ENCODE data around the gene CACNA1I. TPM values are rescaled to one million over a fixed set of nuclear protein-coding genes. Genes with fewer than 3 reads are reported as not detected.

The CACNA1I gene
- total and polyA plus RNA-seq, 2 donors (not counting 1 experiment from before 2014, with no cell fraction given): 0.07 to 0.25 TPM

- Histone ChIP-seq H3K4me2 (replicated peaks; ENCODE audit: low read depth, low read length, poor library complexity, severe bottlenecking) (no peak overlapping the region), H3K36me3 (replicated peaks in 1 of 2; ENCODE audit: control extremely low read depth in 1 of 2, control insufficient read depth in 1 of 2, extremely low read depth in 1 of 2, insufficient read depth in 2 of 2, low read length in 1 of 2) (no peaks in the 10 kb centered on the region), H3K4me3 (ENCODE audit: control extremely low read depth in 1 of 5, extremely low read depth in 1 of 5, insufficient read depth in 1 of 5, low read depth in 2 of 5, low read length in 4 of 5) (no peak overlapping the region), H3K4me1 (ENCODE audit: control insufficient read depth in 2 of 2, insufficient read depth in 2 of 2, low read length in 2 of 2) (peaks cover 7 to 8% of the 10 kb centered on the region in 2 donors), H3K9me3 (ENCODE audit: control extremely low read depth in 1 of 3, control insufficient read depth in 2 of 3, insufficient read depth in 1 of 3, low read length in 2 of 3) (peaks cover 0 to 6% (median 0%) of the 10 kb centered on the region in 3 donors), H3K9ac (ENCODE audit: low read length) (no peak overlapping the region), H4K20me1 (ENCODE audit: control insufficient read depth, insufficient read depth, low read length, poor library complexity, severe bottlenecking) (no peaks in the 10 kb centered on the region), H3K27me3 (replicated peaks in 1 of 4; ENCODE audit: control extremely low read depth in 1 of 4, control insufficient read depth in 3 of 4, insufficient read depth in 4 of 4, low read length in 3 of 4) (peaks cover 0 to 4% (median 2%) of the 10 kb centered on the region in 4 experiments), H3K27ac (ENCODE audit: low read length in 2 of 2) (no peak overlapping the region), H3K79me2 (ENCODE audit: control insufficient read depth, insufficient read depth, low read length) (no peaks in the 10 kb centered on the region), H2AFZ (ENCODE audit: insufficient read depth, low read depth, low read length, poor library complexity, severe bottlenecking) (no peak overlapping the region)
- DNase-seq (no peak), ATAC-seq (ENCODE audit: low read depth) (no peak)
- no peak overlapping the region for H3K27ac Mint-ChIP-seq
- H3K9me3 Mint-ChIP-seq (ENCODE audit: insufficient read depth): peaks cover 5% of the 10 kb centered on the region
- ChIA-PET CTCF (interaction anchor here (0.5 kb wide), 1 partner anchor 250 kb away, joined by 3 read pairs; no protein-coding TSS in a partner anchor), POLR2A (interaction anchor here (1.0 kb wide), 1 partner anchor 22 kb away, joined by 4 read pairs; no protein-coding TSS in a partner anchor)
- intact Hi-C loops (cut with micrococcal nuclease): no loop called here
- H3K4me1 Mint-ChIP-seq: peaks cover 8% of the 10 kb centered on the region
- WGBS (ENCODE audit: insufficient coverage): 94% methylated on average over 6 of the region's 6 CpGs
- H3K27me3 Mint-ChIP-seq: peaks cover 50% of the 10 kb centered on the region
- TF ChIP-seq EZH2 (IDR thresholded peaks at IDR 0.05; ENCODE audit: borderline replicate concordance, insufficient read depth, low read depth, low read length, poor library complexity, severe bottlenecking): no peak
- TF ChIP-seq, protein P1, sequence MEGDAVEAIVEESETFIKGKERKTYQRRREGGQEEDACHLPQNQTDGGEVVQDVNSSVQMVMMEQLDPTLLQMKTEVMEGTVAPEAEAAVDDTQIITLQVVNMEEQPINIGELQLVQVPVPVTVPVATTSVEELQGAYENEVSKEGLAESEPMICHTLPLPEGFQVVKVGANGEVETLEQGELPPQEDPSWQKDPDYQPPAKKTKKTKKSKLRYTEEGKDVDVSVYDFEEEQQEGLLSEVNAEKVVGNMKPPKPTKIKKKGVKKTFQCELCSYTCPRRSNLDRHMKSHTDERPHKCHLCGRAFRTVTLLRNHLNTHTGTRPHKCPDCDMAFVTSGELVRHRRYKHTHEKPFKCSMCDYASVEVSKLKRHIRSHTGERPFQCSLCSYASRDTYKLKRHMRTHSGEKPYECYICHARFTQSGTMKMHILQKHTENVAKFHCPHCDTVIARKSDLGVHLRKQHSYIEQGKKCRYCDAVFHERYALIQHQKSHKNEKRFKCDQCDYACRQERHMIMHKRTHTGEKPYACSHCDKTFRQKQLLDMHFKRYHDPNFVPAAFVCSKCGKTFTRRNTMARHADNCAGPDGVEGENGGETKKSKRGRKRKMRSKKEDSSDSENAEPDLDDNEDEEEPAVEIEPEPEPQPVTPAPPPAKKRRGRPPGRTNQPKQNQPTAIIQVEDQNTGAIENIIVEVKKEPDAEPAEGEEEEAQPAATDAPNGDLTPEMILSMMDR (IDR thresholded peaks at IDR 0.05): no peak
- no peak overlapping the region for H3K4me3 Mint-ChIP-seq
Observed at GRCh38 chr22:39580795-39581194, 10.2 kb downstream of the CACNA1I start.

GRCh38 chr22:39581303-39581702 is 10.8 kb downstream of the CACNA1I start:
- no peak overlapping the region for H3K9ac ChIP-seq (ENCODE audit: low read length)
- no peaks in the 10 kb centered on the region for H4K20me1 ChIP-seq (ENCODE audit: control insufficient read depth, insufficient read depth, low read length, poor library complexity, severe bottlenecking)
- H3K4me3 Mint-ChIP-seq: no peak overlapping the region
- H3K79me2 ChIP-seq (ENCODE audit: control insufficient read depth, insufficient read depth, low read length): no peaks in the 10 kb centered on the region
- H3K4me2 ChIP-seq (replicated peaks; ENCODE audit: low read depth, low read length, poor library complexity, severe bottlenecking): no peak overlapping the region
- no peak overlapping the region for H3K27ac Mint-ChIP-seq
- peaks cover 7% of the 10 kb centered on the region for H3K4me1 Mint-ChIP-seq
- ChIA-PET CTCF (no interaction called here), POLR2A (interaction anchor here (1.0 kb wide), 1 partner anchor 23 kb away, joined by 4 read pairs; no protein-coding TSS in a partner anchor)
- H3K9me3 Mint-ChIP-seq (ENCODE audit: insufficient read depth): peaks cover 5% of the 10 kb centered on the region
- H3K9me3 ChIP-seq (ENCODE audit: control extremely low read depth in 1 of 3, control insufficient read depth in 2 of 3, insufficient read depth in 1 of 3, low read length in 2 of 3): peaks cover 0 to 6% (median 0%) of the 10 kb centered on the region in 3 donors
- intact Hi-C loops (cut with micrococcal nuclease): no loop called here
- no peak overlapping the region for H3K27ac ChIP-seq (ENCODE audit: low read length in 2 of 2)
- TF ChIP-seq, protein P1 (IDR thresholded peaks at IDR 0.05): no peak
- TF ChIP-seq EZH2 (IDR thresholded peaks at IDR 0.05; ENCODE audit: borderline replicate concordance, insufficient read depth, low read depth, low read length, poor library complexity, severe bottlenecking): no peak
- peaks cover 4 to 5% of the 10 kb centered on the region in 2 donors for H3K4me1 ChIP-seq (ENCODE audit: control insufficient read depth in 2 of 2, insufficient read depth in 2 of 2, low read length in 2 of 2)
- H3K36me3 ChIP-seq (replicated peaks in 1 of 2; ENCODE audit: control extremely low read depth in 1 of 2, control insufficient read depth in 1 of 2, extremely low read depth in 1 of 2, insufficient read depth in 2 of 2, low read length in 1 of 2): no peaks in the 10 kb centered on the region
- H3K4me3 ChIP-seq (ENCODE audit: control extremely low read depth in 1 of 5, extremely low read depth in 1 of 5, insufficient read depth in 1 of 5, low read depth in 2 of 5, low read length in 4 of 5): no peak overlapping the region
- DNase-seq: no peak
- no peak overlapping the region for H2AFZ ChIP-seq (ENCODE audit: insufficient read depth, low read depth, low read length, poor library complexity, severe bottlenecking)
- H3K27me3 Mint-ChIP-seq: peaks cover 50% of the 10 kb centered on the region
- WGBS (ENCODE audit: insufficient coverage): 90% methylated on average over 8 of the region's 8 CpGs
- peaks cover 0 to 4% (median 2%) of the 10 kb centered on the region in 4 experiments for H3K27me3 ChIP-seq (replicated peaks in 1 of 4; ENCODE audit: control extremely low read depth in 1 of 4, control insufficient read depth in 3 of 4, insufficient read depth in 4 of 4, low read length in 3 of 4)
- ATAC-seq (ENCODE audit: low read depth): no peak

All from B cell (primary cell).